GM12874 (cell line): ENCODE results near the gene PLSCR4.

Experiments
- CTCF ChIP-seq: IDR thresholded peaks from 2 replicates; pipeline ENCODE4 v1.5.1; 2011; ENCODE audit warnings: low read depth, mild to moderate bottlenecking, control low read depth, low read length, moderate library complexity; ENCODE audit not compliant: insufficient read depth

Gene PLSCR4

GRCh38 chr3:146180376-146180775, 70.5 kb downstream of the PLSCR4 start:
- no peak for TF ChIP-seq CTCF

- no peak for TF ChIP-seq CTCF
Measured at GRCh38 chr3:146178006-146178689, 72.8 kb downstream of the PLSCR4 start.

- TF ChIP-seq CTCF: no peak
Measured at GRCh38 chr3:146177519-146177918, 73.4 kb downstream of the PLSCR4 start.

- no peak for TF ChIP-seq CTCF
Measured at GRCh38 chr3:146177072-146177471, 73.8 kb downstream of the PLSCR4 start.

GRCh38 chr3:146172586-146172985, 78.3 kb downstream of the PLSCR4 start:
- TF ChIP-seq CTCF: no peak

- TF ChIP-seq CTCF: no peak
Measured at GRCh38 chr3:146170591-146170990, 80.3 kb downstream of the PLSCR4 start.

GRCh38 chr3:146169891-146170290, 81.0 kb downstream of the PLSCR4 start:
- no peak for TF ChIP-seq CTCF
